GM12892 (cell line): ENCODE data around the gene PTPN22.

ENCODE experiments used
- POLR2A ChIP-seq: IDR thresholded peaks from 2 replicates; pipeline ENCODE4 v1.6.1; 2011; ENCODE audit warnings: low read depth, low read length, control low read depth
- POLR2AphosphoS5 ChIP-seq: IDR thresholded peaks from 2 replicates; pipeline ENCODE4 v1.6.1; 2011; ENCODE audit warnings: low read depth, low read length, control low read depth

- TF ChIP-seq POLR2A (no peak), POLR2AphosphoS5 (no peak)
These were observed 46.7 kb upstream of the PTPN22 start for GRCh38 chr1:113918243-113918642.
